ENCODE measurements around the gene DGKD. TPM values are rescaled to one million over a fixed set of nuclear protein-coding genes. Genes with fewer than 3 reads are reported as not detected.

Gene DGKD
- total and polyA plus RNA-seq, 9 of the 15 experiments (the other 6 are each of a cell fraction or from before 2014, with no cell fraction given), result 0.52 to 29.5 (median 10.6) TPM

DNA sequence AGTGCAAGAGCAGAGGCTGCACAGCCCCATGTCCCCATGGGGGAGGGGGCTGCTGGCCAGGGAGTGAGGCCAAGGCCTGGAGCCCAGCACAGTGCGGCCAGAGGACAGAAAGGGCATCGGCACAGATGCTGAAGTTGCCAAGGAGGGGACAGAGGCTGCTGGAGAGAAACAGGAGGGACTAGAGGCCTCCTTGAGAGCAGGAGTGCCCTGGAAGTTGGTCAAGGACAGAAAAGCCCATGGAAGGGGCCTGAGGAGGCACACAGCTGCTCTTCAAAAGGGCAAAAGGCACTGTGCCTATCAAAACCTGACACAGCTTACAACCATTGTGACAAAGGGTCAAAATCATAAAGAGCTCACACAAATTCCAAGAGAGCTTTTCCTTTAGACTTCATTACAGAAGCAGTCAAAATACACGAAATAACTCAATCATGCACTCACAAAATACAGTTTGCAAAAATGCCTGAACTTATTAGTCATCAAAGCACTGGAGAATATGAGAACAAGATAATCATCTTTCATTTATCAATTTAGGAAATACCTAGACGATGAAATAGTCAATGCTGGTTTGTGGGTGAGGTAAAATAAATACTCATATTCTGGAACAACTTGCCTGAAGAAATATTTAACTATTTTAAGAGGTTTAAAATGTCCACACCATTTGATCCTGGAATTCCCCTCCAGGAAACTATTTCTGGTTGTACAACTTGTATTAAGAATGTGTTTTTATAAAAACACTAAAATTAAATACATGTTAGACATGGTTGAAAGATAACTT, 132.7 kb downstream of the DGKD start (continued):
- TF ChIP-seq ZBTB34 (CRISPR knock-in tag; IDR thresholded peaks at IDR 0.05) (no peak), ZBTB1 (CRISPR knock-in tag; IDR thresholded peaks at IDR 0.05; ENCODE audit: borderline replicate concordance, low read depth) (no peak), ZNF778 (CRISPR knock-in tag; IDR thresholded peaks at IDR 0.05) (no peak), GTF3C2 (IDR thresholded peaks at IDR 0.05; ENCODE audit: borderline replicate concordance, extremely low read depth, insufficient read length) (no peak), NR1H2 (CRISPR knock-in tag; IDR thresholded peaks at IDR 0.05) (no peak)
- TF ChIP-seq, protein P1, sequence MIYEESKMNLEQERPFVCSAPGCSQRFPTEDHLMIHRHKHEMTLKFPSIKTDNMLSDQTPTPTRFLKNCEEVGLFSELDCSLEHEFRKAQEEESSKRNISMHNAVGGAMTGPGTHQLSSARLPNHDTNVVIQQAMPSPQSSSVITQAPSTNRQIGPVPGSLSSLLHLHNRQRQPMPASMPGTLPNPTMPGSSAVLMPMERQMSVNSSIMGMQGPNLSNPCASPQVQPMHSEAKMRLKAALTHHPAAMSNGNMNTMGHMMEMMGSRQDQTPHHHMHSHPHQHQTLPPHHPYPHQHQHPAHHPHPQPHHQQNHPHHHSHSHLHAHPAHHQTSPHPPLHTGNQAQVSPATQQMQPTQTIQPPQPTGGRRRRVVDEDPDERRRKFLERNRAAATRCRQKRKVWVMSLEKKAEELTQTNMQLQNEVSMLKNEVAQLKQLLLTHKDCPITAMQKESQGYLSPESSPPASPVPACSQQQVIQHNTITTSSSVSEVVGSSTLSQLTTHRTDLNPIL (CRISPR knock-in tag; IDR thresholded peaks at IDR 0.05), result no peak
